ENCODE measurements around the gene OPRPN. TPM values are rescaled to one million over a fixed set of nuclear protein-coding genes. Genes with fewer than 3 reads are reported as not detected.

The OPRPN gene
- not detected for polyA plus RNA-seq (ENCODE audit: insufficient read length in 4 of 4)

- DNase-seq (ENCODE audit: low read depth in 4 of 4, low spot score in 3 of 4): no peak
Measured at GRCh38 chr4:70397580-70397979, at the start of gene OPRPN. TSS of gene OPRPN (plus strand) at chr4:70397940. CDS start at chr4:70399286, 1,346 bp downstream.

- DNase-seq (ENCODE audit: low read depth in 4 of 4, low spot score in 3 of 4): no peak
Measured at GRCh38 chr4:70356185-70356584, 41.6 kb upstream of the OPRPN start.

- DNase-seq (ENCODE audit: low read depth in 4 of 4, low spot score in 3 of 4): no peak
Measured at GRCh38 chr4:70359115-70359661, 38.6 kb upstream of the OPRPN start.

- no peak for DNase-seq (ENCODE audit: low read depth in 4 of 4, low spot score in 3 of 4)
Measured at GRCh38 chr4:70360460-70360859, 37.3 kb upstream of the OPRPN start, which contains the start of gene SMR3A. TSS of gene SMR3A (plus strand) at chr4:70360760. CDS start at chr4:70362116, 1,356 bp downstream.

- DNase-seq (ENCODE audit: low read depth in 4 of 4, low spot score in 3 of 4): no peak
Measured at GRCh38 chr4:70364002-70364401, 33.7 kb upstream of the OPRPN start.

- no peak for DNase-seq (ENCODE audit: low read depth in 4 of 4, low spot score in 3 of 4)
Measured at GRCh38 chr4:70365479-70365878, 32.3 kb upstream of the OPRPN start.

GRCh38 chr4:70367813-70368212 is 29.9 kb upstream of the OPRPN start:
- DNase-seq (ENCODE audit: low read depth in 4 of 4, low spot score in 3 of 4): no peak

GRCh38 chr4:70371987-70372386 is 25.8 kb upstream of the OPRPN start:
- DNase-seq (ENCODE audit: low read depth in 4 of 4, low spot score in 3 of 4): no peak

GRCh38 chr4:70372760-70373159 is 25.0 kb upstream of the OPRPN start:
- DNase-seq (ENCODE audit: low read depth in 4 of 4, low spot score in 3 of 4): no peak

GRCh38 chr4:70380578-70380977 is 17.2 kb upstream of the OPRPN start:
- no peak for DNase-seq (ENCODE audit: low read depth in 4 of 4, low spot score in 3 of 4)

GRCh38 chr4:70382691-70383181 is 15.0 kb upstream of the OPRPN start, which contains the start of gene SMR3B:
TSS of gene SMR3B (plus strand) at chr4:70383131. CDS start at chr4:70384511, 1,380 bp downstream.
- no peak for DNase-seq (ENCODE audit: low read depth in 4 of 4, low spot score in 3 of 4)

GRCh38 chr4:70392057-70392776 is 5.5 kb upstream of the OPRPN start:
- no peak for DNase-seq (ENCODE audit: low read depth in 4 of 4, low spot score in 3 of 4)

GRCh38 chr4:70399319-70399718 is 1.6 kb downstream of the OPRPN start:
- no peak for DNase-seq (ENCODE audit: low read depth in 4 of 4, low spot score in 3 of 4)

- no peak for DNase-seq (ENCODE audit: low read depth in 4 of 4, low spot score in 3 of 4)
Measured at GRCh38 chr4:70402762-70403161, 5.0 kb downstream of the OPRPN start.

- DNase-seq (ENCODE audit: low read depth in 4 of 4, low spot score in 3 of 4): no peak
Measured at GRCh38 chr4:70405765-70406164, 8.0 kb downstream of the OPRPN start.

GRCh38 chr4:70425306-70425705 is 27.6 kb downstream of the OPRPN start:
- DNase-seq (ENCODE audit: low read depth in 4 of 4, low spot score in 3 of 4): no peak

GRCh38 chr4:70426789-70427188 is 29.0 kb downstream of the OPRPN start:
- no peak for DNase-seq (ENCODE audit: low read depth in 4 of 4, low spot score in 3 of 4)

GRCh38 chr4:70437197-70437596 is 39.5 kb downstream of the OPRPN start:
- no peak for DNase-seq (ENCODE audit: low read depth in 4 of 4, low spot score in 3 of 4)

- no peak for DNase-seq (ENCODE audit: low read depth in 4 of 4, low spot score in 3 of 4)
Measured at GRCh38 chr4:70442474-70442873, 44.7 kb downstream of the OPRPN start.

- no peak for DNase-seq (ENCODE audit: low read depth in 4 of 4, low spot score in 3 of 4)
Measured at GRCh38 chr4:70443329-70443728, 45.6 kb downstream of the OPRPN start.

GRCh38 chr4:70449220-70449619 is 51.5 kb downstream of the OPRPN start:
- DNase-seq (ENCODE audit: low read depth in 4 of 4, low spot score in 3 of 4): no peak

GRCh38 chr4:70452946-70453345 is 55.2 kb downstream of the OPRPN start:
- DNase-seq (ENCODE audit: low read depth in 4 of 4, low spot score in 3 of 4): no peak
